GM12872 (cell line): ENCODE data around the gene DNAH2.
A peak's percentile ranks its signal among the peaks of the same experiment; 100 is the strongest.

Experiments used
- TF ChIP-seq, protein P1 (sequence below): IDR thresholded peaks from 3 replicates; pipeline ENCODE4 v1.5.1; 2011; ENCODE audit warnings: low read depth, mild to moderate bottlenecking, low read length, moderate library complexity; ENCODE audit not compliant: insufficient read depth

Gene DNAH2

DNA sequence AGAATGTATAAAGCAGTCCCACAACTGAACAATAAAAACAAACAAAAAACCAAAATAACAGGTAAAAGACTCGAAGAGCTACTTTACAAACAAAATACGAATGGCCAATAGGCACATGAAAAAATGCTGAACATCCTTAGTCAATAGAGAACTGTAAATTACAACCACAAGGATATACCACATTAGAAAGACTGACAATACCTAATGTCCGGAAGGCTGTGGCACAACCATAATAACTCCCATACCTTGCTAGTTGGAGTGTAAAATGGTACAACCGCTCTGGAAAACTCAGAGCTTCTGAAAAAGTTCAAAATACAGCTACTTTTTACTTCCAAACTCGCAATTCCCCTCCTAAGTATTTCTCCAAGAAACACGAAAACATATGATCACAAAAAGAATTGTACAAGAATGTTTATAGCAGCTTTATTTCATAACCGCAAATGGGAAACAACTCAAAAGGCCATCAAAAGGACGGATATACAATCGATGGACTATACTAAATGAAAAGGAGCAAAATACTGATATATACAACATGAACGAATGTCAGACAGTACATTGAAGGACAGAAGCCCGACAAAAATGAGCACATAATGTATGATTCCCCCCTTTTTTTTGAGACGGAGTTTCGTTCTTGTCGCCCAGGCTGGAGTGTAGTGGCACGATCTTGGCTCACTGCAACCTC, 32.6 kb upstream of the DNAH2 start:
- TF ChIP-seq, protein P1, sequence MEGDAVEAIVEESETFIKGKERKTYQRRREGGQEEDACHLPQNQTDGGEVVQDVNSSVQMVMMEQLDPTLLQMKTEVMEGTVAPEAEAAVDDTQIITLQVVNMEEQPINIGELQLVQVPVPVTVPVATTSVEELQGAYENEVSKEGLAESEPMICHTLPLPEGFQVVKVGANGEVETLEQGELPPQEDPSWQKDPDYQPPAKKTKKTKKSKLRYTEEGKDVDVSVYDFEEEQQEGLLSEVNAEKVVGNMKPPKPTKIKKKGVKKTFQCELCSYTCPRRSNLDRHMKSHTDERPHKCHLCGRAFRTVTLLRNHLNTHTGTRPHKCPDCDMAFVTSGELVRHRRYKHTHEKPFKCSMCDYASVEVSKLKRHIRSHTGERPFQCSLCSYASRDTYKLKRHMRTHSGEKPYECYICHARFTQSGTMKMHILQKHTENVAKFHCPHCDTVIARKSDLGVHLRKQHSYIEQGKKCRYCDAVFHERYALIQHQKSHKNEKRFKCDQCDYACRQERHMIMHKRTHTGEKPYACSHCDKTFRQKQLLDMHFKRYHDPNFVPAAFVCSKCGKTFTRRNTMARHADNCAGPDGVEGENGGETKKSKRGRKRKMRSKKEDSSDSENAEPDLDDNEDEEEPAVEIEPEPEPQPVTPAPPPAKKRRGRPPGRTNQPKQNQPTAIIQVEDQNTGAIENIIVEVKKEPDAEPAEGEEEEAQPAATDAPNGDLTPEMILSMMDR = no peak

DNA sequence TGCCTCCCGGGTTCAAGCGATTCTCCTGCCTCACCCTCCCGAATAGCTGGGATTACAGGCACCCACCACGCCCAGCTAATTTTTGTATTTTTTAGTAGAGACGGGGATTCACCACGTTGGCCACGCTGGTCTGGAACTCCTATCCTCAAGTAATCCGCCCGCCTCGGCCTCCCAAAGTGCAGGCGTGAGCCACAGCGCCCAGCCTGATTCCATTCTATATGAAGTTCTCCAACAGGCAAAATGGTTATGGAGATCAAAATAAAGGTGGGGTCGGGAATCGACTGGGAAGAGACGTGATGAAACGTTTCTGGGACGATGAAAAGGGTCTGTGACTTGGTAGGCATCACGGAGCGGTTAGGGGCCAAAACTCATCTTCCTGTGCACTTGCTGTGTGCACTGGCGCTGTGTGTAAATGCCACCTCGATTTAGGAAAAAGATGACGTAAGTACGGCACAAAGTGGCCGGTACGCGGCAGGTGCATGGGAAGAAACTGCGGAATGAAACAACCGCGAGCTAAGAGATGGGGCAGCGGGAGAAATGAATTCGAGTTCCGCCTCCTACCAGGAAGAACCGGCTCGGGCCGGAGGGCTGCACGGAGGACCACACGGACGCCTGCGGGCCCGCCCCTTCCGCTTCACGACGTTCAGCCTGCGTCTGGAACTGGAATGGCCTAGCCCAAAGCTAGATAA, 31.9 kb upstream of the DNAH2 start:
- TF ChIP-seq, protein P1 = no peak

DNA sequence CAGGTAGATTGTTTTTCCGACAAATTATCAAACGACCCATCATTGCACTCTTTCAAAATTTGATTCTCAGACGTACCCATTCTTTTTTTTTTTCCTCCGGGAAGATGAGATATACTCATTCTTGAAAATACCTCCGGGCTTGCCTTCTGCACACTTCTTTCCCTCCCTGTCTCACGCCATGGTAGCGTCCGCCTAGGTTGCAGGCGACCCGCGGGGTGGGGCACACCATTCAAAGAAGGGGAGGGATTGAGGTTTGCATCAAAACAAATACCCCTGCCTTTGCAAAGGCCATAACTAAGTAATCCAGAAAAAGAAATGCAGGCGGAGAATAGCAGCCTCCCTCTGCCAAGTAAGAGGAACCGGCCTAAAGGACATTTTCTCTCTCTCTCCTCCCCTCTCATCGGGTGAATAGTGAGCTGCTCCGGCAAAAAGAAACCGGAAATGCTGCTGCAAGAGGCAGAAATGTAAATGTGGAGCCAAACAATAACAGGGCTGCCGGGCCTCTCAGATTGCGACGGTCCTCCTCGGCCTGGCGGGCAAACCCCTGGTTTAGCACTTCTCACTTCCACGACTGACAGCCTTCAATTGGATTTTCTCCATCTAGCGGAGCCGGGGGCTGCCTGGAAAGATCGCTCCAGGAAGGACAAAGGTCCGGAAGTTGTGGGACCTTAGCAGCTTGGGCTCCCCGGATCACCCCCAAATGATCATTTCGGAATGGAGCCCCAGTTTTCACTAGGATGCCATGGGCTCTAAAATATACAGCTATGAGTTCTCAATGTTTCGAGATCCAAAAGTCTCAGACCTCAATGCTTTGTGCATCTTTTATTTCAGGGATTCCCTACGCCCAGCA, 31.1 kb upstream of the DNAH2 start:
- TF ChIP-seq, protein P1 = no peak

DNA sequence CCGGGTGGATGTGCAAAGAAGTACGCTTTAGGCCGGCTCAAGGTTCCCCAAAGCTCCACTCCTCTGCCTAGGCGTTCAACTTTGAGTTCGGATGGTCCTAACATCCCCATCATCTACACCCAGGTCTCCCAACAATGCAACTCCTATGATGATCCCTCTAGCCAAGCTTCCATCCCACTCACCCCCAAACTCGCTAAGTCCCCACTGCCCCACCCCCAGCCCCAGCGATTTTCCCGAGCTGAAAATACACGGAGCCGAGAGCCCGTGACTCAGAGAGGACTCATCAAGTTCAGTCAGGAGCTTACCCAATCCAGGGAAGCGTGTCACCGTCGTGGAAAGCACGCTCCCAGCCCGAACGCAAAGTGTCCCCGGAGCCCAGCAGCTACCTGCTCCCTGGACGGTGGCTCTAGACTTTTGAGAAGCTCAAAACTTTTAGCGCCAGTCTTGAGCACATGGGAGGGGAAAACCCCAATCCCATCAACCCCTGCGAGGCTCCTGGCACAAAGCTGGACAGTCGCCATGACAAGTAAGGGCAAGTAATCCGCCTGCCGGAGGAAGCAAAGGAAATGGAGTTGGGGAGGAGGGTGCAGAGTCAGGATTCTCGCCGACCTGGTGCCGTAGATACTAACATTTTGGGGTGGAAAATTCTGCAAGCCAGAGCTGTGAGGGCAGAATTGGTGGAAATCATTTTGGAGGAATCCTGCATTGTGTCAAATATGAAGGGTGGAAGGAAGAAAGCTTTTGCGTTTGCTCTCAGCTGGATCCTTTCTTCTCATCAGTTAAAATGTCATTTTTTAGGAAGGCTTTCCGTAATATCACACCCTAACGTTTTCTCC, 30.3 kb upstream of the DNAH2 start, which contains the start of gene TP53:
Gene TP53 (minus strand): TSS at position 419 of the 836 bp plus-strand sequence. CDS start 10,896 bp downstream, outside the sequence.
- TF ChIP-seq, protein P1 = no peak

DNA sequence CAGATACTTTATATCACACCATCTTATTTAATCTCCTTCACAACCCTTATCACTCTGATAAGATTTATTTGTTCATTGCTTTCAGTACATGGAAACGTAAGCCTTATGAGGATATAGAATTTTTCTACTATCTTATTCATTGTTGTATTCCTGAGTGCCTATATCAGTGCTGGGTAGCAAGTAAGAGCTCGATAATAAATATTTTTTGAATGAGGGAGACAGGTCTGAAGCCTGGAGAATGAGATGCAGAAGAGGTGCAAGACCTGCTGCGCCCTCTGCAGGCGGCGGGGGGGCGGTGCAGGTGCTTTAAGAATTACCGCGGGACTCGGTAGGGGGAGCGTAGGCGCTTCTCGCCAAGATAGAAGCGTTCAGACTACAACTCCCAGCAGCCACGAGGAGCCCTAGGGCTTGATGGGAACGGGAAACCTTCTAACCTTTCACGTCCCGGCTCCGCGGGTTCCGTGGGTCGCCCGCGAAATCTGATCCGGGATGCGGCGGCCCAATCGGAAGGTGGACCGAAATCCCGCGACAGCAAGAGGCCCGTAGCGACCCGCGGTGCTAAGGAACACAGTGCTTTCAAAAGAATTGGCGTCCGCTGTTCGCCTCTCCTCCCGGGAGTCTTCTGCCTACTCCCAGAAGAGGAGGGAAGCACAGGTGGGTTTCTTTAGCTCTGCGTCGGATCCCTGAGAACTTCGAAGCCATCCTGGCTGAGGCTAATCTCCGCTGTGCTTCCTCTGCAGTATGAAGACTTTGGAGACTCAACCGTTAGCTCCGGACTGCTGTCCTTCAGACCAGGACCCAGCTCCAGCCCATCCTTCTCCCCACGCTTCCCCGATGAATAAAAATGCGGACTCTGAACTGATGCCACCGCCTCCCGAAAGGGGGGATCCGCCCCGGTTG, 29.4 kb upstream of the DNAH2 start, which contains the start of gene WRAP53:
Gene WRAP53 (plus strand): TSS at position 570 of the 900 bp plus-strand sequence. CDS start 172 bp downstream, at position 742.
- TF ChIP-seq, protein P1 = peak; percentile 87

DNA sequence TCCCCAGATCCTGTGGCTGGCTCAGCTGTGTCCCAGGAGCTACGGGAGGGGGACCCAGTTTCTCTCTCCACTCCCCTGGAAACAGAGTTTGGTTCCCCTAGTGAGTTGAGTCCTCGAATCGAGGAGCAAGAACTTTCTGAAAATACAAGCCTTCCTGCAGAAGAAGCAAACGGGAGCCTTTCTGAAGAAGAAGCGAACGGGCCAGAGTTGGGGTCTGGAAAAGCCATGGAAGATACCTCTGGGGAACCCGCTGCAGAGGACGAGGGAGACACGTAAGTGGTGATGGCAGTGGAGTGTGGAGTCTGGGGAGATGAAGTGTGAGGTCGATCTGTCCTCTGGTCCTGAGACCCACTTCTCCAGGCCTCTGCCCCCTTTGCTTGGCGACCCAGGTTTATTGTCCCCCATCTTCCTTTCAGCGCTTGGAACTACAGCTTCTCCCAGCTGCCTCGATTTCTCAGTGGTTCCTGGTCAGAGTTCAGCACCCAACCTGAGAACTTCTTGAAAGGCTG, 28.7 kb upstream of the DNAH2 start:
- TF ChIP-seq, protein P1 = no peak
